Ishikawa (cell line): ENCODE results near the gene VWF.

Source experiments
- CREB1 ChIP-seq: IDR thresholded peaks from 2 replicates; pipeline ENCODE4 v1.6.1; 2012; ENCODE audit warnings: low read depth
- EP300 ChIP-seq: IDR thresholded peaks from 2 replicates; pipeline ENCODE4 v1.6.1; 2012; ENCODE audit warnings: borderline replicate concordance
- TCF12 ChIP-seq: IDR thresholded peaks from 2 replicates; pipeline ENCODE4 v1.6.1; 2012; ENCODE audit warnings: low read depth
- YY1 ChIP-seq: IDR thresholded peaks from 2 replicates; pipeline ENCODE4 v1.6.1; 2012; ENCODE audit warnings: low read depth

DNA sequence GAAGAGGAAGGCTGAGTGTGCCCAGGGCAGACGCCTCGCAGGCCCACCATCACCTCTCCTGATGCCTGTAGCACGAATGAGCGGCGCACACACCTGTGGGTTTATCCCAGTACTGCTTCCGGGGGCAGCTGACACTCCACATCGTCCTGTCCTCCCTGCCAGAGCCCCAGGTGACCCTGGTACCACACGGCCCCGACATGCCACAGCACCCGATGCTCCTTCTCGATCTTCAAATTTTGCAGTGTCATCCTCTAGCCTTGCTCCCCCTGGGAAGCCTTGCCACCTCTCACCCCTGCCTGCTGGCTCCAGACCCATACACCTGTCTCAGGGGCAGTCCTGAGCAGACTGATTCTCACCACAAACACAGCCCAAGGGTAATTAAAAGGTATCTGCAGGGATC, 220.0 kb downstream of the VWF start:
- TF ChIP-seq TCF12 (no peak), YY1 (no peak), EP300 (no peak), CREB1 (no peak)
